Middle frontal gyrus (tissue), 1 donor: Measurements from ENCODE around the gene LSM14B.

Source experiments
- DNase-seq: peaks from one replicate; pipeline ENCODE4 v3.0.0-alpha.2; 2015; ENCODE audit warnings: low spot score; ENCODE audit errors: extremely low spot score

The LSM14B gene

GRCh38 chr20:62162765-62163484 lies 40.6 kb downstream of the LSM14B start:
- no peak for DNase-seq

- DNase-seq, result no peak
Observed at GRCh38 chr20:62163485-62163865, 41.2 kb downstream of the LSM14B start.

GRCh38 chr20:62163986-62164762 lies 41.9 kb downstream of the LSM14B start:
- DNase-seq, result no peak

- DNase-seq, result no peak
Observed at GRCh38 chr20:62164879-62165761, 42.8 kb downstream of the LSM14B start.

- no peak for DNase-seq
Observed at GRCh38 chr20:62165762-62166399, 43.6 kb downstream of the LSM14B start.

GRCh38 chr20:62167474-62167873 lies 45.2 kb downstream of the LSM14B start:
- DNase-seq, result no peak

- DNase-seq, result no peak
Observed at GRCh38 chr20:62168061-62168460, 45.8 kb downstream of the LSM14B start.

GRCh38 chr20:62168890-62169435 lies 46.7 kb downstream of the LSM14B start:
- no peak for DNase-seq

GRCh38 chr20:62170536-62170935 lies 48.3 kb downstream of the LSM14B start:
- no peak for DNase-seq

GRCh38 chr20:62171245-62171644 lies 49.0 kb downstream of the LSM14B start:
- DNase-seq, result no peak

GRCh38 chr20:62172666-62173065 lies 50.4 kb downstream of the LSM14B start:
- DNase-seq, result no peak

GRCh38 chr20:62174021-62174804 lies 51.9 kb downstream of the LSM14B start:
- no peak for DNase-seq

GRCh38 chr20:62174870-62175624 lies 52.8 kb downstream of the LSM14B start:
- DNase-seq, result no peak

GRCh38 chr20:62175711-62176110 lies 53.4 kb downstream of the LSM14B start:
- DNase-seq, result no peak

GRCh38 chr20:62176866-62177265 lies 54.6 kb downstream of the LSM14B start:
- no peak for DNase-seq

- no peak for DNase-seq
Observed at GRCh38 chr20:62177307-62177706, 55.0 kb downstream of the LSM14B start.

GRCh38 chr20:62178316-62179161 lies 56.3 kb downstream of the LSM14B start:
- no peak for DNase-seq

GRCh38 chr20:62179162-62179504 lies 56.9 kb downstream of the LSM14B start:
- no peak for DNase-seq

GRCh38 chr20:62181808-62182207 lies 59.5 kb downstream of the LSM14B start:
- DNase-seq, result no peak
